ENCODE measurements around the gene DOCK2.

Gene DOCK2

GRCh38 chr5:169663537-169663936, 26.5 kb downstream of the DOCK2 start:
- TF ChIP-seq CTCF (IDR thresholded peaks at IDR 0.05; ENCODE audit: low read depth, low read length), result no peak
- Histone ChIP-seq H3K27me3 (ENCODE audit: insufficient read depth, low read depth, severe bottlenecking) (peaks cover 55% of the 10 kb centered on the region), H3K36me3 (no peaks in the 10 kb centered on the region), H3K4me3 (ENCODE audit: low read depth, low read length) (no peak overlapping the region), H3K27ac (no peak overlapping the region), H3K9me3 (ENCODE audit: severe bottlenecking) (no peaks in the 10 kb centered on the region)
- no peak for DNase-seq

- TF ChIP-seq CTCF (IDR thresholded peaks at IDR 0.05; ENCODE audit: low read depth, low read length), result no peak
- no peak overlapping the region for H3K4me3 ChIP-seq (ENCODE audit: low read depth, low read length)
- H3K36me3 ChIP-seq, result no peaks in the 10 kb centered on the region
- no peak for DNase-seq
- H3K27me3 ChIP-seq (ENCODE audit: insufficient read depth, low read depth, severe bottlenecking), result peaks cover 62% of the 10 kb centered on the region
- no peaks in the 10 kb centered on the region for H3K9me3 ChIP-seq (ENCODE audit: severe bottlenecking)
- no peak overlapping the region for H3K27ac ChIP-seq
Observed at GRCh38 chr5:169666365-169666764, 29.3 kb downstream of the DOCK2 start.

- H3K36me3 ChIP-seq, result no peaks in the 10 kb centered on the region
- no peak overlapping the region for H3K4me3 ChIP-seq (ENCODE audit: low read depth, low read length)
- no peak overlapping the region for H3K27ac ChIP-seq
- H3K9me3 ChIP-seq (ENCODE audit: severe bottlenecking), result no peaks in the 10 kb centered on the region
- TF ChIP-seq CTCF (IDR thresholded peaks at IDR 0.05; ENCODE audit: low read depth, low read length), result no peak
- peaks cover 76% of the 10 kb centered on the region for H3K27me3 ChIP-seq (ENCODE audit: insufficient read depth, low read depth, severe bottlenecking)
- DNase-seq, result no peak
Observed at GRCh38 chr5:169667896-169668674, 31.0 kb downstream of the DOCK2 start.

GRCh38 chr5:169668732-169669131, 31.7 kb downstream of the DOCK2 start:
- no peaks in the 10 kb centered on the region for H3K9me3 ChIP-seq (ENCODE audit: severe bottlenecking)
- no peak for TF ChIP-seq CTCF (IDR thresholded peaks at IDR 0.05; ENCODE audit: low read depth, low read length)
- H3K36me3 ChIP-seq, result no peaks in the 10 kb centered on the region
- H3K4me3 ChIP-seq (ENCODE audit: low read depth, low read length), result no peak overlapping the region
- H3K27ac ChIP-seq, result no peak overlapping the region
- no peak for DNase-seq
- peaks cover 79% of the 10 kb centered on the region for H3K27me3 ChIP-seq (ENCODE audit: insufficient read depth, low read depth, severe bottlenecking)

DNA sequence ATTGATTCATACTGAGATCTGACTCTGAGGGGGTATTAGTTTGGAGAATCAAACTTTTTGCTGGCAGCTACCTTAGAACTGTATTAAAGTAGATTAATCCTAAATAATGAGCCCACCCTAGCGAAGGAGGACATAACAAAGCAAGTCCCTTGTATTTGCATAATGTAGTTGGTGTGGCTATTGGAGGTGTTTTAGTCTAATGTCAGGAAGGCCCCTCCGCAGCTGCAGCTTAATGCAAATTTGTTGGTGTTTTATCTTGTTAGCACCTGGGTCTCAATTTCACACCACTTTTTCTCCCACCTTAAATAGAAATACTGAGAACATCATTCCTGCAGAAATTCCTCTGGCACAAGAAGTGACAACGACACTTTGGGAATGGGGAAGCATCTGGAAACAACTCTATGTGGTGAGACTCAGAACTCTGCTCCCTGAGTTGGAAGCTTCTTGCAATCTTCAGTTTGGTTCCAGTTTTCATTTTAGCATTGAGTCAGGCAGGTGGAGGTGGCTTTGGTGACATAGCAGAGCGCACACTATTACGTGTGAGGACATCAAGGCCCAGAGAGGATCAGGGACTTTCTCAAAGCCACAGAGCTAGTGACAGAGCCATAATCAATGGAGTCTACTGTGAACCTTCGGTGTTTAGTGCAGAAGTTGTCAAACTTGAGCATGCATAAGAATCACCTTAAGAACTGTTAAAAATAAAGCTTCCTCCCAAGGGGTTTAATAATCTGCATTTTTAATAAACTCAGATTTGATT, 33.9 kb downstream of the DOCK2 start:
- Histone ChIP-seq H3K36me3 (no peaks in the 10 kb centered on the region), H3K9me3 (ENCODE audit: severe bottlenecking) (no peaks in the 10 kb centered on the region), H3K27ac (no peak overlapping the region), H3K4me3 (ENCODE audit: low read depth, low read length) (no peak overlapping the region), H3K27me3 (ENCODE audit: insufficient read depth, low read depth, severe bottlenecking) (peaks cover 90% of the 10 kb centered on the region)
- no peak for DNase-seq
- TF ChIP-seq CTCF (IDR thresholded peaks at IDR 0.05; ENCODE audit: low read depth, low read length), result no peak
